Aorta (tissue), 5 donors: ENCODE data around the gene KASH5. TPM values are rescaled to one million over a fixed set of nuclear protein-coding genes. Genes with fewer than 3 reads are reported as not detected.

Experiments used
- ATAC-seq: fragments of 200-7000 bp; cut with Tn5 transposase; one replicate; pipeline ENCODE4 v1.9.1; 2022; ENCODE audit warnings: moderate library complexity; ENCODE audit not compliant: low FRiP score
- DNase-seq, 2 donors: peaks; one replicate each; pipeline ENCODE4 v3.0.0-alpha.2; 2020
- H3K27ac ChIP-seq, 2 donors: one replicate each; pipeline ENCODE4 v1.5.1; 2013; ENCODE audit warnings: low read length in 2 of 2, mild to moderate bottlenecking in 2 of 2, moderate library complexity in 2 of 2, control low read depth in 1 of 2, inconsistent platforms in 1 of 2, low read depth in 1 of 2
- H3K27me3 ChIP-seq, 2 donors: one replicate each; pipeline ENCODE4 v1.6.1; 2013; ENCODE audit warnings: control low read depth in 1 of 2, low read length in 1 of 2, mild to moderate bottlenecking in 1 of 2, moderate library complexity in 1 of 2; ENCODE audit not compliant: insufficient read depth in 2 of 2, control insufficient read depth in 1 of 2
- H3K36me3 ChIP-seq, 2 donors: one replicate each; pipeline ENCODE4 v1.6.1; 2013; ENCODE audit warnings: control low read depth in 1 of 2, low read length in 1 of 2, mild to moderate bottlenecking in 1 of 2; ENCODE audit not compliant: insufficient read depth in 2 of 2, control insufficient read depth in 1 of 2
- H3K4me1 ChIP-seq, 2 donors: one replicate each; pipeline ENCODE4 v1.6.1; 2013; ENCODE audit warnings: low read length in 2 of 2, control low read depth in 1 of 2, mild to moderate bottlenecking in 1 of 2, moderate library complexity in 1 of 2; ENCODE audit not compliant: insufficient read depth in 2 of 2, control insufficient read depth in 1 of 2
- H3K4me3 ChIP-seq, 2 donors: one replicate each; pipeline ENCODE4 v1.5.1; 2013; ENCODE audit warnings: low read length in 2 of 2, control low read depth in 1 of 2, mild to moderate bottlenecking in 1 of 2
- H3K9me3 ChIP-seq: one replicate; pipeline ENCODE4 v1.6.1; 2013; ENCODE audit warnings: mild to moderate bottlenecking, low read length; ENCODE audit not compliant: control insufficient read depth
- WGBS, 2 donors: extraction: QIAGEN DNeasy Blood & Tissue Kit; methylation state at CpG; one replicate each; pipeline ENCODE4 v1.1.7; 2013; 5-methylcytosine and 5-hydroxymethylcytosine counted together
- intact Hi-C, 2 donors: fragments of 100-400 bp; cut with DNase I; formaldehyde crosslinking; loops; one replicate each; pipeline versions ENCODE4 v1.14.2 to v1.15.0; 2022
- polyA plus RNA-seq, 2 donors: library from polyadenylated mRNA; stranded (reverse); fragments of 200-250 nt; gene quantifications; one replicate each; pipeline ENCODE4 v1.2.3, GENCODE V29; 2013
- total RNA-seq, 2 donors: library from RNA; stranded (reverse); fragmentation: NEBNext Ultra II Directional; extraction: Animal tissue kit (Norgen Biotek cat#: 25700); gene quantifications; one replicate each; pipeline ENCODE4 v1.2.1, GENCODE V29; 2021
- donor health status: healthy with polysubstance abuse.
- donor health status: Bipolar disorder and iron deficiency.
- donor health status: DM: no; HTN: no; CAD: no.
- donor health status: DM: no; HTN: no; CAD: no.
- donor health status: DM: yes; HTN: yes; CAD: no.

Gene KASH5
- total and polyA plus RNA-seq, 4 donors, result not detected

- WGBS, 2 donors, result 96 to 98% methylated on average over 32 to 37 of the region's 37 CpGs
- Histone ChIP-seq H3K4me3 (no peak overlapping the region), H3K36me3 (peaks cover 0 to 2% of the 10 kb centered on the region in 2 donors), H3K9me3 (no peaks in the 10 kb centered on the region), H3K4me1 (no peaks in the 10 kb centered on the region), H3K27me3 (no peaks in the 10 kb centered on the region), H3K27ac (no peak overlapping the region)
- DNase-seq (no peak), ATAC-seq (no peak)
- intact Hi-C loops, result no loop called here
These were observed 73.6 kb downstream of the KASH5 start for GRCh38 chr19:49461656-49462055.

GRCh38 chr19:49462492-49462891, 74.4 kb downstream of the KASH5 start:
- WGBS, 2 donors, result 85 to 88% methylated on average over 12 of the region's 12 CpGs

GRCh38 chr19:49463960-49464740, 76.1 kb downstream of the KASH5 start:
- DNase-seq, result no peak
- Histone ChIP-seq H3K36me3 (peaks cover 0 to 2% of the 10 kb centered on the region in 2 donors), H3K4me1 (no peaks in the 10 kb centered on the region), H3K27ac (no peak overlapping the region), H3K4me3 (no peak overlapping the region), H3K27me3 (no peaks in the 10 kb centered on the region), H3K9me3 (no peaks in the 10 kb centered on the region)
- ATAC-seq, result no peak
- intact Hi-C loops, result no loop called here
- 89 to 92% methylated on average over 35 to 39 of the region's 39 CpGs for WGBS, 2 donors

More at GRCh38 chr19:49462492-49462891, 74.4 kb downstream of the KASH5 start:
- Histone ChIP-seq H3K27ac (no peak overlapping the region), H3K36me3 (peaks cover 0 to 2% of the 10 kb centered on the region in 2 donors), H3K27me3 (no peaks in the 10 kb centered on the region), H3K4me3 (no peak overlapping the region), H3K9me3 (no peaks in the 10 kb centered on the region), H3K4me1 (no peaks in the 10 kb centered on the region)
- no peak for ATAC-seq
- DNase-seq, result no peak
- intact Hi-C loops, result no loop called here

GRCh38 chr19:49465371-49465770, 77.3 kb downstream of the KASH5 start:
- H3K9me3 ChIP-seq, result no peaks in the 10 kb centered on the region
- WGBS, 2 donors, result 95 to 96% methylated on average over 3 of the region's 3 CpGs
- no peak overlapping the region for H3K4me3 ChIP-seq
- H3K27me3 ChIP-seq, result no peaks in the 10 kb centered on the region
- ATAC-seq (no peak), DNase-seq (no peak)
- peaks cover 0 to 2% of the 10 kb centered on the region in 2 donors for H3K36me3 ChIP-seq
- no peak overlapping the region for H3K27ac ChIP-seq
- H3K4me1 ChIP-seq, result no peaks in the 10 kb centered on the region
- intact Hi-C loops, result no loop called here

Other genes with a start within 250 kb of the KASH5 start
- gene HRC, start 232.9 kb upstream of the KASH5 start, total RNA-seq, result 1 to 10 TPM; 2.5 to 4.8 TPM
- gene HRC, start 232.9 kb upstream of the KASH5 start, polyA plus RNA-seq, result 1 to 10 TPM in 1 of 2 donors, under 1 TPM in 1; 0.74 to 9.3 TPM
- gene TRPM4, start 230.5 kb upstream of the KASH5 start, total RNA-seq, result 10 to 100 TPM; 41.9 to 57.1 TPM
- gene TRPM4, start 230.5 kb upstream of the KASH5 start, polyA plus RNA-seq, result 10 to 100 TPM; 21.3 to 59.1 TPM
- gene SLC6A16, start 63.1 kb upstream of the KASH5 start, total RNA-seq, result 1 to 10 TPM; 3.0 to 4.6 TPM
- 10 to 100 TPM in 1 of 2 donors, 1 to 10 TPM in 1; 2.4 to 12.9 TPM for gene SLC6A16, start 63.1 kb upstream of the KASH5 start, polyA plus RNA-seq
- gene CD37, start 52.8 kb upstream of the KASH5 start, total RNA-seq, result 10 to 100 TPM; 18.3 to 40.1 TPM
- gene CD37, start 52.8 kb upstream of the KASH5 start, polyA plus RNA-seq, result 10 to 100 TPM in 1 of 2 donors, 1 to 10 TPM in 1; 5.2 to 10.8 TPM
- 10 to 100 TPM; 41.3 to 48.8 TPM for gene TEAD2, start 25.8 kb upstream of the KASH5 start, total RNA-seq
- gene TEAD2, start 25.8 kb upstream of the KASH5 start, polyA plus RNA-seq, result 10 to 100 TPM; 17.7 to 43.3 TPM
- gene DKKL1, start 24.4 kb upstream of the KASH5 start, total RNA-seq, result under 1 TPM in 1 of 2 donors, not detected in 1; 0.69 TPM
- gene DKKL1, start 24.4 kb upstream of the KASH5 start, polyA plus RNA-seq, result not detected
- not detected for gene PTH2, start 35.2 kb downstream of the KASH5 start, total RNA-seq
- not detected for gene PTH2, start 35.2 kb downstream of the KASH5 start, polyA plus RNA-seq
- gene GFY, start 37.1 kb downstream of the KASH5 start, total RNA-seq, result not detected
- gene GFY, start 37.1 kb downstream of the KASH5 start, polyA plus RNA-seq, result not detected
- gene SLC17A7, start 53.3 kb downstream of the KASH5 start, total RNA-seq, result 1 to 10 TPM; 1.0 to 4.7 TPM
- under 1 TPM; 0.15 to 0.50 TPM for gene SLC17A7, start 53.3 kb downstream of the KASH5 start, polyA plus RNA-seq
- 10 to 100 TPM; 45.0 to 74.7 TPM for gene PIH1D1, start 63.6 kb downstream of the KASH5 start, total RNA-seq
- gene PIH1D1, start 63.6 kb downstream of the KASH5 start, polyA plus RNA-seq, result 100 to 1,000 TPM in 1 of 2 donors, 10 to 100 TPM in 1; 53.7 to 124 TPM
- gene ALDH16A1, start 65.0 kb downstream of the KASH5 start, total RNA-seq, result 10 to 100 TPM; 17.1 to 23.7 TPM
- gene ALDH16A1, start 65.0 kb downstream of the KASH5 start, polyA plus RNA-seq, result 10 to 100 TPM in 1 of 2 donors, 1 to 10 TPM in 1; 4.8 to 62.4 TPM
- 10 to 100 TPM in 1 of 2 donors, 1 to 10 TPM in 1; 6.3 to 17.6 TPM for gene FLT3LG, start 86.0 kb downstream of the KASH5 start, total RNA-seq
- 10 to 100 TPM; 15.9 to 36.0 TPM for gene FLT3LG, start 86.0 kb downstream of the KASH5 start, polyA plus RNA-seq
- gene RPL13A, start 99.4 kb downstream of the KASH5 start, total RNA-seq, result 1,000 to 10,000 TPM; 1,716 to 1,917 TPM
- 1,000 to 10,000 TPM; 3,431 to 4,797 TPM for gene RPL13A, start 99.4 kb downstream of the KASH5 start, polyA plus RNA-seq
- gene RPS11, start 108.2 kb downstream of the KASH5 start, total RNA-seq, result 1,000 to 10,000 TPM; 1,366 to 1,509 TPM
- 1,000 to 10,000 TPM; 4,943 to 7,722 TPM for gene RPS11, start 108.2 kb downstream of the KASH5 start, polyA plus RNA-seq
- 100 to 1,000 TPM; 204 to 287 TPM for gene FCGRT, start 124.4 kb downstream of the KASH5 start, total RNA-seq
- 100 to 1,000 TPM; 146 to 162 TPM for gene FCGRT, start 124.4 kb downstream of the KASH5 start, polyA plus RNA-seq
- 10 to 100 TPM; 82.6 to 90.2 TPM for gene RCN3, start 139.8 kb downstream of the KASH5 start, total RNA-seq
- gene RCN3, start 139.8 kb downstream of the KASH5 start, polyA plus RNA-seq, result 100 to 1,000 TPM in 1 of 2 donors, 10 to 100 TPM in 1; 50.5 to 165 TPM
- gene NOSIP, start 192.3 kb downstream of the KASH5 start, total RNA-seq, result 10 to 100 TPM; 38.8 to 40.5 TPM
- 100 to 1,000 TPM in 1 of 2 donors, 10 to 100 TPM in 1; 52.5 to 135 TPM for gene NOSIP, start 192.3 kb downstream of the KASH5 start, polyA plus RNA-seq
- gene PRRG2, start 193.1 kb downstream of the KASH5 start, total RNA-seq, result 1 to 10 TPM in 1 of 2 donors, under 1 TPM in 1; 0.49 to 1.2 TPM
- gene PRRG2, start 193.1 kb downstream of the KASH5 start, polyA plus RNA-seq, result 1 to 10 TPM in 1 of 2 donors, not detected in 1; 4.1 TPM
- 10 to 100 TPM; 20.2 to 31.3 TPM for gene PRR12, start 202.9 kb downstream of the KASH5 start, total RNA-seq
- gene PRR12, start 202.9 kb downstream of the KASH5 start, polyA plus RNA-seq, result 10 to 100 TPM in 1 of 2 donors, 1 to 10 TPM in 1; 2.6 to 10.1 TPM